NOMO-1 (cell line): ENCODE results near the gene EBP.

Experiments
- DNase-seq, 2 experiments: peaks; one replicate each; lab custom pipeline; 2025; ENCODE audit not compliant: unreplicated experiment in 2 of 2; lab: John Stamatoyannopoulos, UW

Gene EBP

GRCh38 chrX:48521353-48522243 is at the start of gene EBP:
TSS of gene EBP (plus strand) at chrX:48521808. CDS start at chrX:48523772, 1,964 bp downstream.
- peak; percentile 89 to 95 for DNase-seq

- DNase-seq, result no peak
Measured at GRCh38 chrX:48472225-48472624, 49.4 kb upstream of the EBP start.

GRCh38 chrX:48472851-48473703 is 48.5 kb upstream of the EBP start:
- no peak for DNase-seq

GRCh38 chrX:48473704-48473990 is 48.0 kb upstream of the EBP start:
- no peak for DNase-seq

- DNase-seq, result no peak
Measured at GRCh38 chrX:48474127-48474526, 47.5 kb upstream of the EBP start.

GRCh38 chrX:48474581-48474980 is 47.0 kb upstream of the EBP start:
- DNase-seq, result no peak

GRCh38 chrX:48475296-48475695 is 46.3 kb upstream of the EBP start:
- DNase-seq, result peak in 1 of 2 experiments; percentile 27

GRCh38 chrX:48475774-48476577 is 45.6 kb upstream of the EBP start, which contains the start of gene FTSJ1:
TSS of gene FTSJ1 (plus strand) at chrX:48476199. CDS start at chrX:48478048, 1,849 bp downstream.
- DNase-seq, result peak; percentile 83 to 89

- DNase-seq, result no peak
Measured at GRCh38 chrX:48476919-48477318, 44.7 kb upstream of the EBP start.

- DNase-seq, result no peak
Measured at GRCh38 chrX:48477960-48478755, 43.5 kb upstream of the EBP start.

- DNase-seq, result no peak
Measured at GRCh38 chrX:48478806-48479205, 42.8 kb upstream of the EBP start.

GRCh38 chrX:48480142-48480541 is 41.5 kb upstream of the EBP start:
- no peak for DNase-seq

- no peak for DNase-seq
Measured at GRCh38 chrX:48480583-48480982, 41.0 kb upstream of the EBP start.

GRCh38 chrX:48482526-48482925 is 39.1 kb upstream of the EBP start:
- no peak for DNase-seq

GRCh38 chrX:48487362-48487798 is 34.2 kb upstream of the EBP start:
- DNase-seq, result no peak

- DNase-seq, result no peak
Measured at GRCh38 chrX:48488034-48488433, 33.6 kb upstream of the EBP start.

- no peak for DNase-seq
Measured at GRCh38 chrX:48489296-48489695, 32.3 kb upstream of the EBP start.

GRCh38 chrX:48489892-48490291 is 31.7 kb upstream of the EBP start:
- no peak for DNase-seq

GRCh38 chrX:48490661-48491060 is 30.9 kb upstream of the EBP start:
- no peak for DNase-seq

- no peak for DNase-seq
Measured at GRCh38 chrX:48491809-48492208, 29.8 kb upstream of the EBP start.
